GM21360 (cell line): ENCODE results near the gene KLRD1.
"Not testable (repeated sequence)": the region's sequence is repeated elsewhere in the genome, so short reads cannot be mapped to it uniquely, and the experiment has no call there.

ENCODE experiments used
- ATAC-seq: cut with Tn5 transposase; IDR thresholded peaks from one replicate; pipeline ENCODE4 v1.9.1; 2021; ENCODE audit warnings: mild to moderate bottlenecking, moderate library complexity; ENCODE audit not compliant: unreplicated experiment

KLRD1 gene

GRCh38 chr12:10336196-10336595 lies 28.5 kb downstream of the KLRD1 start:
- ATAC-seq, result not testable (repeated sequence)

- not testable (repeated sequence) for ATAC-seq
Measured at GRCh38 chr12:10338470-10338869, 30.8 kb downstream of the KLRD1 start.

GRCh38 chr12:10339053-10339840 lies 31.6 kb downstream of the KLRD1 start:
- no peak for ATAC-seq

- not testable (repeated sequence) for ATAC-seq
Measured at GRCh38 chr12:10340946-10341345, 33.3 kb downstream of the KLRD1 start.

- ATAC-seq, result no peak
Measured at GRCh38 chr12:10341892-10342509, 34.3 kb downstream of the KLRD1 start.

- not testable (repeated sequence) for ATAC-seq
Measured at GRCh38 chr12:10351457-10351856, 43.8 kb downstream of the KLRD1 start.

- ATAC-seq, result no peak
Measured at GRCh38 chr12:10354071-10354470, 46.4 kb downstream of the KLRD1 start.

- no peak for ATAC-seq
Measured at GRCh38 chr12:10354502-10354901, 46.8 kb downstream of the KLRD1 start.

- no peak for ATAC-seq
Measured at GRCh38 chr12:10358131-10358530, 50.5 kb downstream of the KLRD1 start.

GRCh38 chr12:10358969-10359368 lies 51.3 kb downstream of the KLRD1 start:
- no peak for ATAC-seq

- no peak for ATAC-seq
Measured at GRCh38 chr12:10361084-10361483, 53.4 kb downstream of the KLRD1 start.

GRCh38 chr12:10361622-10362021 lies 54.0 kb downstream of the KLRD1 start:
- ATAC-seq, result no peak

- ATAC-seq, result no peak
Measured at GRCh38 chr12:10362325-10362724, 54.7 kb downstream of the KLRD1 start.

- ATAC-seq, result no peak
Measured at GRCh38 chr12:10362828-10363657, 55.4 kb downstream of the KLRD1 start.

GRCh38 chr12:10363658-10363913 lies 55.9 kb downstream of the KLRD1 start:
- no peak for ATAC-seq

GRCh38 chr12:10363914-10364814 lies 56.5 kb downstream of the KLRD1 start:
- ATAC-seq, result peak; percentile 98

- ATAC-seq, result peak; percentile 56
Measured at GRCh38 chr12:10364815-10365622, 57.3 kb downstream of the KLRD1 start.

GRCh38 chr12:10365696-10366405 lies 58.2 kb downstream of the KLRD1 start:
- no peak for ATAC-seq

- ATAC-seq, result no peak
Measured at GRCh38 chr12:10366875-10367274, 59.2 kb downstream of the KLRD1 start.
